Measurements from ENCODE around the gene LRRC8E. TPM values are rescaled to one million over a fixed set of nuclear protein-coding genes. Genes with fewer than 3 reads are reported as not detected.

Gene LRRC8E
- total RNA-seq, 4 donors from 2014 or later, result 0.79 to 1.5 TPM; not detected in 2

GRCh38 chr19:7905268-7905667 lies 17.0 kb downstream of the LRRC8E start:
- Histone ChIP-seq H3K4me3 (peak overlapping the region in 1 of 4 donors; percentile 67), H3K9me3 (no peaks in the 10 kb centered on the region), H3K4me1 (peaks cover 18 to 32% (median 26%) of the 10 kb centered on the region in 4 donors), H3K27me3 (no peaks in the 10 kb centered on the region), H3K36me3 (peaks cover 0 to 3% (median 1%) of the 10 kb centered on the region in 4 donors), H3K27ac (no peak overlapping the region)
- 70% methylated on average over 10 of the region's 10 CpGs; no CpG with 5 or more reads in 1 of the 2 donors for WGBS, 2 donors (ENCODE audit: low coverage in 1 of 2)
- TF ChIP-seq CTCF (IDR thresholded peaks at IDR 0.05) (no peak), POLR2AphosphoS5 (IDR thresholded peaks at IDR 0.05) (no peak), EP300 (IDR thresholded peaks at IDR 0.05; ENCODE audit: low read depth) (no peak), POLR2A (IDR thresholded peaks at IDR 0.05) (no peak)
- DNase-seq, result peak; percentile 7
- in situ Hi-C loops (cut with MboI; ENCODE audit: low pct_ligation_motif_present in 1 of 4, low pct_unique_long_range_greater_than_20kb in 1 of 4, low sequenced_read_pairs in 3 of 4), result no loop called here
- intact Hi-C loops (cut with DNase I; ENCODE audit: low total_unique reads), result loop anchor here (5.0 kb wide), 1 partner anchor 1548 kb away; no protein-coding TSS in a partner anchor

- no peak overlapping the region for H3K27ac ChIP-seq
- H3K4me1 ChIP-seq, result peaks cover 18 to 32% (median 26%) of the 10 kb centered on the region in 4 donors
- H3K27me3 ChIP-seq, result no peaks in the 10 kb centered on the region
- H3K4me3 ChIP-seq, result no peak overlapping the region
- peaks cover 0 to 9% (median 4%) of the 10 kb centered on the region in 4 donors for H3K36me3 ChIP-seq
- in situ Hi-C loops (cut with MboI; ENCODE audit: low pct_ligation_motif_present in 1 of 4, low pct_unique_long_range_greater_than_20kb in 1 of 4, low sequenced_read_pairs in 3 of 4), result no loop called here
- 88% methylated on average over 10 of the region's 10 CpGs; no CpG with 5 or more reads in 1 of the 2 donors for WGBS, 2 donors (ENCODE audit: low coverage in 1 of 2)
- no peaks in the 10 kb centered on the region for H3K9me3 ChIP-seq
- intact Hi-C loops (cut with DNase I; ENCODE audit: low total_unique reads), result loop anchor here (5.0 kb wide), 1 partner anchor 1549 kb away; no protein-coding TSS in a partner anchor
- peak; percentile 6 for DNase-seq
- TF ChIP-seq CTCF (IDR thresholded peaks at IDR 0.05) (no peak), EP300 (IDR thresholded peaks at IDR 0.05; ENCODE audit: low read depth) (no peak), POLR2A (IDR thresholded peaks at IDR 0.05) (no peak), POLR2AphosphoS5 (IDR thresholded peaks at IDR 0.05) (no peak)
Observed at GRCh38 chr19:7905859-7906258, 17.5 kb downstream of the LRRC8E start.

GRCh38 chr19:7907122-7907521 lies 18.8 kb downstream of the LRRC8E start:
- Histone ChIP-seq H3K27me3 (no peaks in the 10 kb centered on the region), H3K4me1 (peaks cover 18 to 32% (median 26%) of the 10 kb centered on the region in 4 donors), H3K9me3 (no peaks in the 10 kb centered on the region), H3K36me3 (peaks cover 0 to 22% (median 10%) of the 10 kb centered on the region in 4 donors), H3K4me3 (no peak overlapping the region), H3K27ac (no peak overlapping the region)
- intact Hi-C loops (cut with DNase I; ENCODE audit: low total_unique reads) (loop anchor here (5.0 kb wide), 1 partner anchor 1550 kb away; no protein-coding TSS in a partner anchor), in situ Hi-C loops (cut with MboI; ENCODE audit: low pct_ligation_motif_present in 1 of 4, low pct_unique_long_range_greater_than_20kb in 1 of 4, low sequenced_read_pairs in 3 of 4) (no loop called here)
- TF ChIP-seq POLR2A (IDR thresholded peaks at IDR 0.05) (no peak), EP300 (IDR thresholded peaks at IDR 0.05; ENCODE audit: low read depth) (no peak), CTCF (IDR thresholded peaks at IDR 0.05) (no peak), POLR2AphosphoS5 (IDR thresholded peaks at IDR 0.05) (no peak)
- 89 to 93% methylated on average over 8 to 19 of the region's 19 CpGs for WGBS, 2 donors (ENCODE audit: low coverage in 1 of 2)
- DNase-seq, result peak; percentile 7

GRCh38 chr19:7907544-7907943 lies 19.2 kb downstream of the LRRC8E start:
- Histone ChIP-seq H3K4me3 (no peak overlapping the region), H3K9me3 (no peaks in the 10 kb centered on the region), H3K4me1 (peaks cover 18 to 31% (median 24%) of the 10 kb centered on the region in 4 donors), H3K27ac (no peak overlapping the region), H3K36me3 (peaks cover 0 to 26% (median 12%) of the 10 kb centered on the region in 4 donors), H3K27me3 (no peaks in the 10 kb centered on the region)
- 60 to 92% methylated on average over 1 to 11 of the region's 11 CpGs for WGBS, 2 donors (ENCODE audit: low coverage in 1 of 2)
- in situ Hi-C loops (cut with MboI; ENCODE audit: low pct_ligation_motif_present in 1 of 4, low pct_unique_long_range_greater_than_20kb in 1 of 4, low sequenced_read_pairs in 3 of 4), result no loop called here
- TF ChIP-seq POLR2AphosphoS5 (IDR thresholded peaks at IDR 0.05), result no peak
- no peak for TF ChIP-seq EP300 (IDR thresholded peaks at IDR 0.05; ENCODE audit: low read depth)
- TF ChIP-seq CTCF (IDR thresholded peaks at IDR 0.05), result no peak
- TF ChIP-seq POLR2A (IDR thresholded peaks at IDR 0.05), result no peak
- intact Hi-C loops (cut with DNase I; ENCODE audit: low total_unique reads), result loop anchor here (5.0 kb wide), 1 partner anchor 1550 kb away; no protein-coding TSS in a partner anchor
- peak; percentile 5 for DNase-seq
